ENCODE measurements around the gene DNAJB5. TPM values are rescaled to one million over a fixed set of nuclear protein-coding genes. Genes with fewer than 3 reads are reported as not detected.

The DNAJB5 gene
- total and polyA plus RNA-seq, 4 donors: 0.76 to 2.3 (median 1.8) TPM

DNA sequence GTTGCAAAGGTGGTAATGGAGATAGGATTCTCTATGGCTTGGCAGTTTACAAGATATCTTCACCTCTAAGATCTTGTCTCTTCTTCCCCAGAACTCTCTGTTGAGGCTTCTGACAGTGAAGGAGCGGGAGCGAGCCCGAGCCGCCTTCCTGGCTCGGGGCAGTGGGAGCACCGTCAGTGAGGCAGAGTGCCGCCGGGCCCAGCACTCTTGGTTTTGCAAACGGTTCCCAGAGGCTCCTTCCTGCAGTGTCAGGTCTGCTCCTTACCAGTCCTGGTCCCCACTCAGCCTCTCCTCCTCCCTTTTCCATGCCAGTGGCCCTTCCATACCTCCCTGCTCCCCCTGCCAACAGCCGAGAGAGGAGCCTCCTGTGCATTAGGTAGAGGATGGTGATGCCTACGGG lies 12.6 kb upstream of the DNAJB5 start:
- H3K9ac ChIP-seq (ENCODE audit: low read depth in 1 of 2, low read length in 2 of 2): no peak overlapping the region
- H3K36me3 ChIP-seq (ENCODE audit: control insufficient read depth in 4 of 4, insufficient read depth in 3 of 4, low read depth in 1 of 4, low read length in 3 of 4): no peaks in the 10 kb centered on the region
- 91% methylated on average over 11 of the region's 11 CpGs for WGBS
- H3K4me3 ChIP-seq (ENCODE audit: low read depth in 1 of 3, low read length in 3 of 3): no peak overlapping the region
- TF ChIP-seq HNF4A (conservative IDR thresholded peaks at IDR 0.05): no peak
- TF ChIP-seq EGR1 (IDR thresholded peaks at IDR 0.05; ENCODE audit: low read depth in 2 of 2): no peak
- no peak for TF ChIP-seq FOXA2 (IDR thresholded peaks at IDR 0.05)
- TF ChIP-seq, protein P1, sequence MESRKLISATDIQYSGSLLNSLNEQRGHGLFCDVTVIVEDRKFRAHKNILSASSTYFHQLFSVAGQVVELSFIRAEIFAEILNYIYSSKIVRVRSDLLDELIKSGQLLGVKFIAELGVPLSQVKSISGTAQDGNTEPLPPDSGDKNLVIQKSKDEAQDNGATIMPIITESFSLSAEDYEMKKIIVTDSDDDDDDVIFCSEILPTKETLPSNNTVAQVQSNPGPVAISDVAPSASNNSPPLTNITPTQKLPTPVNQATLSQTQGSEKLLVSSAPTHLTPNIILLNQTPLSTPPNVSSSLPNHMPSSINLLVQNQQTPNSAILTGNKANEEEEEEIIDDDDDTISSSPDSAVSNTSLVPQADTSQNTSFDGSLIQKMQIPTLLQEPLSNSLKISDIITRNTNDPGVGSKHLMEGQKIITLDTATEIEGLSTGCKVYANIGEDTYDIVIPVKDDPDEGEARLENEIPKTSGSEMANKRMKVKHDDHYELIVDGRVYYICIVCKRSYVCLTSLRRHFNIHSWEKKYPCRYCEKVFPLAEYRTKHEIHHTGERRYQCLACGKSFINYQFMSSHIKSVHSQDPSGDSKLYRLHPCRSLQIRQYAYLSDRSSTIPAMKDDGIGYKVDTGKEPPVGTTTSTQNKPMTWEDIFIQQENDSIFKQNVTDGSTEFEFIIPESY (IDR thresholded peaks at IDR 0.05): no peak
- TF ChIP-seq RAD21 (IDR thresholded peaks at IDR 0.05): no peak
- H3K4me1 ChIP-seq (ENCODE audit: control insufficient read depth in 4 of 4, insufficient read depth in 4 of 4, low read length in 3 of 4): no peaks in the 10 kb centered on the region
- no peak for DNase-seq (ENCODE audit: low spot score)
- H3K27ac ChIP-seq (ENCODE audit: low read depth in 1 of 2, low read length in 2 of 2): no peak overlapping the region
- H3K27me3 ChIP-seq (ENCODE audit: control insufficient read depth in 4 of 4, insufficient read depth in 4 of 4, low read length in 3 of 4): no peaks in the 10 kb centered on the region
- no peaks in the 10 kb centered on the region for H3K9me3 ChIP-seq (ENCODE audit: control insufficient read depth in 4 of 4, low read length in 3 of 4)

DNA sequence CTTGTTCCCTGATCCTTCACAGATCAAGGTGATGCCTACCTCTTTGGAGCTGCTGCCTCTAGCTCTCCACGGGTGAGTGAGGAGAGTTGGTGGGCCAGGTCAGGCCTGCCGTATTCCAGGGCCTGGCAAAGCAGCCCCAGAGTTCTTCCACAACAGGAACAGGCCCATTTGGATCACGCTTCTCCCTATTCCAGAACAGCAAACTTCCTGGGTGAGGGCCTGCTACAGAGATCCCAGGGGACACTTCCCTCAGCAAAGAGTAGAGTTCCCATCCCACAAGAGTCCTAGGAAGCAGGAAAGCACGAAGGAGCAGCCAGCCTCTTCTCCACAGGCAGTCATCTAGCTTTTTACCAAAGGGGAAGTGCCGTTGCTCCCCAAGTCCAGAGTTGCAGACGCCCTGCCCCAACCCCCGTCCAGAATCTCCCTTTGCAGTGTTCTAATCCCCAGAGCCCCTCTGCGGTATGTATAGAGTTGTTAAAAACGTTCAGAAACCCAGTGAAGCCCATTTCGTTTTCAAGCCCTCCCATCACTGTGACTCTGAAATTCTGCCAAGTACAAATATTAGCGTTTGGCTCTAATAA lies 9.3 kb upstream of the DNAJB5 start:
- DNase-seq (ENCODE audit: low spot score): no peak
- no peaks in the 10 kb centered on the region for H3K27me3 ChIP-seq (ENCODE audit: control insufficient read depth in 4 of 4, insufficient read depth in 4 of 4, low read length in 3 of 4)
- H3K36me3 ChIP-seq (ENCODE audit: control insufficient read depth in 4 of 4, insufficient read depth in 3 of 4, low read depth in 1 of 4, low read length in 3 of 4): no peaks in the 10 kb centered on the region
- H3K4me3 ChIP-seq (ENCODE audit: low read depth in 1 of 3, low read length in 3 of 3): no peak overlapping the region
- TF ChIP-seq EGR1 (IDR thresholded peaks at IDR 0.05; ENCODE audit: low read depth in 2 of 2) (no peak), YY1 (IDR thresholded peaks at IDR 0.05) (no peak), HNF4A (conservative IDR thresholded peaks at IDR 0.05) (no peak), FOXA2 (IDR thresholded peaks at IDR 0.05) (no peak), HNF4G (IDR thresholded peaks at IDR 0.05) (no peak), RAD21 (IDR thresholded peaks at IDR 0.05) (no peak), SP1 (IDR thresholded peaks at IDR 0.05) (no peak), TAF1 (conservative IDR thresholded peaks at IDR 0.05) (no peak)
- TF ChIP-seq, protein P2, sequence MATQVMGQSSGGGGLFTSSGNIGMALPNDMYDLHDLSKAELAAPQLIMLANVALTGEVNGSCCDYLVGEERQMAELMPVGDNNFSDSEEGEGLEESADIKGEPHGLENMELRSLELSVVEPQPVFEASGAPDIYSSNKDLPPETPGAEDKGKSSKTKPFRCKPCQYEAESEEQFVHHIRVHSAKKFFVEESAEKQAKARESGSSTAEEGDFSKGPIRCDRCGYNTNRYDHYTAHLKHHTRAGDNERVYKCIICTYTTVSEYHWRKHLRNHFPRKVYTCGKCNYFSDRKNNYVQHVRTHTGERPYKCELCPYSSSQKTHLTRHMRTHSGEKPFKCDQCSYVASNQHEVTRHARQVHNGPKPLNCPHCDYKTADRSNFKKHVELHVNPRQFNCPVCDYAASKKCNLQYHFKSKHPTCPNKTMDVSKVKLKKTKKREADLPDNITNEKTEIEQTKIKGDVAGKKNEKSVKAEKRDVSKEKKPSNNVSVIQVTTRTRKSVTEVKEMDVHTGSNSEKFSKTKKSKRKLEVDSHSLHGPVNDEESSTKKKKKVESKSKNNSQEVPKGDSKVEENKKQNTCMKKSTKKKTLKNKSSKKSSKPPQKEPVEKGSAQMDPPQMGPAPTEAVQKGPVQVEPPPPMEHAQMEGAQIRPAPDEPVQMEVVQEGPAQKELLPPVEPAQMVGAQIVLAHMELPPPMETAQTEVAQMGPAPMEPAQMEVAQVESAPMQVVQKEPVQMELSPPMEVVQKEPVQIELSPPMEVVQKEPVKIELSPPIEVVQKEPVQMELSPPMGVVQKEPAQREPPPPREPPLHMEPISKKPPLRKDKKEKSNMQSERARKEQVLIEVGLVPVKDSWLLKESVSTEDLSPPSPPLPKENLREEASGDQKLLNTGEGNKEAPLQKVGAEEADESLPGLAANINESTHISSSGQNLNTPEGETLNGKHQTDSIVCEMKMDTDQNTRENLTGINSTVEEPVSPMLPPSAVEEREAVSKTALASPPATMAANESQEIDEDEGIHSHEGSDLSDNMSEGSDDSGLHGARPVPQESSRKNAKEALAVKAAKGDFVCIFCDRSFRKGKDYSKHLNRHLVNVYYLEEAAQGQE (IDR thresholded peaks at IDR 0.05): no peak
- TF ChIP-seq, protein P3, sequence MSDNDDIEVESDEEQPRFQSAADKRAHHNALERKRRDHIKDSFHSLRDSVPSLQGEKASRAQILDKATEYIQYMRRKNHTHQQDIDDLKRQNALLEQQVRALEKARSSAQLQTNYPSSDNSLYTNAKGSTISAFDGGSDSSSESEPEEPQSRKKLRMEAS (IDR thresholded peaks at IDR 0.05): no peak
- TF ChIP-seq, protein P4, sequence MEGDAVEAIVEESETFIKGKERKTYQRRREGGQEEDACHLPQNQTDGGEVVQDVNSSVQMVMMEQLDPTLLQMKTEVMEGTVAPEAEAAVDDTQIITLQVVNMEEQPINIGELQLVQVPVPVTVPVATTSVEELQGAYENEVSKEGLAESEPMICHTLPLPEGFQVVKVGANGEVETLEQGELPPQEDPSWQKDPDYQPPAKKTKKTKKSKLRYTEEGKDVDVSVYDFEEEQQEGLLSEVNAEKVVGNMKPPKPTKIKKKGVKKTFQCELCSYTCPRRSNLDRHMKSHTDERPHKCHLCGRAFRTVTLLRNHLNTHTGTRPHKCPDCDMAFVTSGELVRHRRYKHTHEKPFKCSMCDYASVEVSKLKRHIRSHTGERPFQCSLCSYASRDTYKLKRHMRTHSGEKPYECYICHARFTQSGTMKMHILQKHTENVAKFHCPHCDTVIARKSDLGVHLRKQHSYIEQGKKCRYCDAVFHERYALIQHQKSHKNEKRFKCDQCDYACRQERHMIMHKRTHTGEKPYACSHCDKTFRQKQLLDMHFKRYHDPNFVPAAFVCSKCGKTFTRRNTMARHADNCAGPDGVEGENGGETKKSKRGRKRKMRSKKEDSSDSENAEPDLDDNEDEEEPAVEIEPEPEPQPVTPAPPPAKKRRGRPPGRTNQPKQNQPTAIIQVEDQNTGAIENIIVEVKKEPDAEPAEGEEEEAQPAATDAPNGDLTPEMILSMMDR (IDR thresholded peaks at IDR 0.05; ENCODE audit: low read depth, low read length, missing input control): no peak
- TF ChIP-seq, protein P1 (IDR thresholded peaks at IDR 0.05): no peak
- no peak overlapping the region for H3K9ac ChIP-seq (ENCODE audit: low read depth in 1 of 2, low read length in 2 of 2)
- no peaks in the 10 kb centered on the region for H3K4me1 ChIP-seq (ENCODE audit: control insufficient read depth in 4 of 4, insufficient read depth in 4 of 4, low read length in 3 of 4)
- 82% methylated on average over 11 of the region's 11 CpGs for WGBS
- no peak overlapping the region for H3K27ac ChIP-seq (ENCODE audit: low read depth in 1 of 2, low read length in 2 of 2)
- no peaks in the 10 kb centered on the region for H3K9me3 ChIP-seq (ENCODE audit: control insufficient read depth in 4 of 4, low read length in 3 of 4)
